Measurements from ENCODE around the gene ACE2.

Gene ACE2

GRCh38 chrX:15559227-15559626 lies 41.5 kb downstream of the ACE2 start:
- Mint-ChIP-seq H3K4me3 (no peak overlapping the region), H3K9me3 (no peaks in the 10 kb centered on the region), H3K36me3 (no peaks in the 10 kb centered on the region), H3K27ac (no peak overlapping the region), H3K4me1 (no peaks in the 10 kb centered on the region)
- no peak for DNase-seq (ENCODE audit: low spot score in 2 of 2)
- ATAC-seq = no peak

GRCh38 chrX:15549189-15550012 lies 51.4 kb downstream of the ACE2 start:
- Mint-ChIP-seq H3K9me3 (no peaks in the 10 kb centered on the region), H3K27ac (no peak overlapping the region), H3K4me3 (no peak overlapping the region), H3K36me3 (no peaks in the 10 kb centered on the region), H3K4me1 (no peaks in the 10 kb centered on the region)
- DNase-seq (ENCODE audit: low spot score in 2 of 2) = no peak
- no peak for ATAC-seq

GRCh38 chrX:15547356-15547755 lies 53.4 kb downstream of the ACE2 start:
- DNase-seq (ENCODE audit: low spot score in 2 of 2) (no peak), ATAC-seq (no peak)
- Mint-ChIP-seq H3K27ac (no peak overlapping the region), H3K36me3 (no peaks in the 10 kb centered on the region), H3K4me1 (no peaks in the 10 kb centered on the region), H3K9me3 (no peaks in the 10 kb centered on the region), H3K4me3 (no peak overlapping the region)

- H3K4me1 Mint-ChIP-seq = no peaks in the 10 kb centered on the region
- H3K9me3 Mint-ChIP-seq = no peaks in the 10 kb centered on the region
- DNase-seq (ENCODE audit: low spot score in 2 of 2) (no peak), ATAC-seq (no peak)
- H3K27ac Mint-ChIP-seq = no peak overlapping the region
- no peak overlapping the region for H3K4me3 Mint-ChIP-seq
- H3K36me3 Mint-ChIP-seq = no peaks in the 10 kb centered on the region
Measured at GRCh38 chrX:15546745-15547144, 54.0 kb downstream of the ACE2 start.

GRCh38 chrX:15530318-15530717 lies 70.4 kb downstream of the ACE2 start:
- no peak for ATAC-seq
- Mint-ChIP-seq H3K4me3 (no peak overlapping the region), H3K36me3 (no peaks in the 10 kb centered on the region), H3K27ac (no peak overlapping the region), H3K9me3 (no peaks in the 10 kb centered on the region), H3K4me1 (peaks cover 6% of the 10 kb centered on the region)
- DNase-seq (ENCODE audit: low spot score in 2 of 2) = no peak

GRCh38 chrX:15529165-15529564 lies 71.6 kb downstream of the ACE2 start:
- DNase-seq (ENCODE audit: low spot score in 2 of 2) (no peak), ATAC-seq (peak; percentile 34)
- Mint-ChIP-seq H3K36me3 (no peaks in the 10 kb centered on the region), H3K9me3 (no peaks in the 10 kb centered on the region), H3K27ac (no peak overlapping the region), H3K4me3 (no peak overlapping the region), H3K4me1 (peaks cover 6% of the 10 kb centered on the region)

DNA sequence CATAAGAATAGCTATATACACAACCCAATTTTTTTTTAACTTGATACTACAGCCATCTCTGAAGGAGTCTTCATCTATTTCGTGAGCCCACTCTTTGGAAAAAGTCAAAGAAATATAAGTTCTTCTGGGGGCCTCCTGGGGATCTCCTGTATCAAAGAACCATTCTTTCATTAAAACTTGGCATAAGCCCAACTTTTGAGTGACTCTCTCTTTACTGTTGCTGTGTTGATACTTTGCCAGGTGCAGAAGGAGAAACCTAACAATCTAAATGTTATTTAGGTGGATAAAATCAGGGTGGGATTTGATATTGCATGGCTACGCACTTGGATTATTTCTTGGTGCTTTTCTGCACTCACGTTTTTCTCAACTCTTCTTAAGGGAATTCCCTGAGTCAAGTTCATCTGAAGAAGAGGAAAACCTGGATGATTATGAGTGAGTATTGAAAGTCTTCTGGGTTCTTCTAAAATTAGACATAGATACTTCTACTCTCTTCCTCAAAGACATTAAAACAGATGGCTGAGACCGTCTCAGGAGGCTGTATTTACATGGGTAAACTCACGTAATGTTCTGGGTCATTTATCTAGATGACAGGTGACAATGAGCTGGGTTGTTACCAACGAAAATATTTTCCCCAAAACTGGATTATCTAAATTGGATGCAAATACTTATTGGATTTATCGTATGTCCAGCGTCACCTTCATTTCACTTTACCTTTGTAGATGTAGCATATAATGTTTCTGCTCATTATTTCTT lies 74.9 kb downstream of the ACE2 start:
- Mint-ChIP-seq H3K36me3 (no peaks in the 10 kb centered on the region), H3K27ac (no peak overlapping the region), H3K9me3 (no peaks in the 10 kb centered on the region), H3K4me1 (peaks cover 6% of the 10 kb centered on the region), H3K4me3 (no peak overlapping the region)
- ATAC-seq (no peak), DNase-seq (ENCODE audit: low spot score in 2 of 2) (no peak)

GRCh38 chrX:15524417-15524816 lies 76.3 kb downstream of the ACE2 start:
- no peak for ATAC-seq
- no peak for DNase-seq (ENCODE audit: low spot score in 2 of 2)
- H3K4me1 Mint-ChIP-seq = peaks cover 5% of the 10 kb centered on the region
- H3K27ac Mint-ChIP-seq = no peak overlapping the region
- H3K36me3 Mint-ChIP-seq = no peaks in the 10 kb centered on the region
- H3K4me3 Mint-ChIP-seq = no peak overlapping the region
- no peaks in the 10 kb centered on the region for H3K9me3 Mint-ChIP-seq

DNA sequence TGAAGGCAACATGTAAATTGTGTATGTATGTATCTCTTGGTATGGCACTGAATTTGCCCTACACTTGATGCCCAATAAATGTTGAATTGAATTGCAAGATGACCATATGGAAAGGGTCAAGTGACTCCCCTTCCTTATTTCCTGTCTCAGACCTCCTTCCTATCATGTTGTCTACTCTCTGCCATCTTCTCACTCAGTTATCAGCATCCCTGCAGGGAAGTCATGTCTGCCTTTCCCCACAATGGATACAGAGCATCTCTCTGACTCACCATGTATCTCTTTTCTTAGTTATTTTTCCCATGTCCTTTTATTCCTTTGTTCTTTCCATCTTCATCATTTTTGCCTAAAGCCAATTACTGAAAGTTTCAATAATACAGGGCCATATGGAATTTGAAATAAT lies 77.7 kb downstream of the ACE2 start:
- H3K27ac Mint-ChIP-seq = no peak overlapping the region
- H3K36me3 Mint-ChIP-seq = no peaks in the 10 kb centered on the region
- DNase-seq (ENCODE audit: low spot score in 2 of 2) (no peak), ATAC-seq (no peak)
- no peak overlapping the region for H3K4me3 Mint-ChIP-seq
- no peaks in the 10 kb centered on the region for H3K9me3 Mint-ChIP-seq
- no peaks in the 10 kb centered on the region for H3K4me1 Mint-ChIP-seq

- H3K36me3 Mint-ChIP-seq = no peaks in the 10 kb centered on the region
- no peak overlapping the region for H3K4me3 Mint-ChIP-seq
- ATAC-seq (no peak), DNase-seq (ENCODE audit: low spot score in 2 of 2) (no peak)
- no peaks in the 10 kb centered on the region for H3K4me1 Mint-ChIP-seq
- H3K27ac Mint-ChIP-seq = no peak overlapping the region
- H3K9me3 Mint-ChIP-seq = no peaks in the 10 kb centered on the region
Measured at GRCh38 chrX:15522464-15522863, 78.3 kb downstream of the ACE2 start.

GRCh38 chrX:15515931-15516330 lies 84.8 kb downstream of the ACE2 start:
- ATAC-seq (no peak), DNase-seq (ENCODE audit: low spot score in 2 of 2) (no peak)
- Mint-ChIP-seq H3K4me1 (no peaks in the 10 kb centered on the region), H3K36me3 (no peaks in the 10 kb centered on the region), H3K9me3 (no peaks in the 10 kb centered on the region), H3K27ac (no peak overlapping the region), H3K4me3 (no peak overlapping the region)

GRCh38 chrX:15514279-15514678 lies 86.5 kb downstream of the ACE2 start:
- no peak overlapping the region for H3K4me3 Mint-ChIP-seq
- no peaks in the 10 kb centered on the region for H3K36me3 Mint-ChIP-seq
- ATAC-seq = no peak
- H3K4me1 Mint-ChIP-seq = no peaks in the 10 kb centered on the region
- H3K27ac Mint-ChIP-seq = no peak overlapping the region
- DNase-seq (ENCODE audit: low spot score in 2 of 2) = no peak
- H3K9me3 Mint-ChIP-seq = no peaks in the 10 kb centered on the region

GRCh38 chrX:15512401-15512965 lies 88.3 kb downstream of the ACE2 start:
- Mint-ChIP-seq H3K27ac (no peak overlapping the region), H3K36me3 (no peaks in the 10 kb centered on the region), H3K4me1 (no peaks in the 10 kb centered on the region), H3K4me3 (no peak overlapping the region), H3K9me3 (no peaks in the 10 kb centered on the region)
- ATAC-seq (no peak), DNase-seq (ENCODE audit: low spot score in 2 of 2) (no peak)

DNA sequence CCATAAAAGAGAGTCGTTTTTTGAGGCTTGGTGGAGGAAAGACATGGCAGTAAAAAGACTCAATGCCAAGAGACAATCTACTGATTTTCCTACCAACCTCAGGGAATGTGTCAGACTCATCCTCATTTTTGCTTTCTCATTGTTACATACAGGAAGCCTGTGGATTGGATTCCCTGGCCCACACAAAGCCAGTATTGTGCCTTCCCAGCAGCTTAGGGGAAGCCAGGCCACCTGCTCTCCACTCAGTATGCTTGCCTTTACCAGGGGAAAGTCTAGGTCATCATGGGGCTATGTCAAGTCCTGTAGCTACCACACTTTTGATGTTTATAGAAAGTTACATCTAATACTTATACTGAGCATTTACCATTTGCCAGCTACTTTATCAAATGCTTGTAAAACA lies 89.2 kb downstream of the ACE2 start:
- ATAC-seq (no peak), DNase-seq (ENCODE audit: low spot score in 2 of 2) (no peak)
- Mint-ChIP-seq H3K36me3 (no peaks in the 10 kb centered on the region), H3K27ac (no peak overlapping the region), H3K4me1 (no peaks in the 10 kb centered on the region), H3K4me3 (no peak overlapping the region), H3K9me3 (no peaks in the 10 kb centered on the region)
